Muscle of leg (tissue), 11 donors: ENCODE results near the gene LRRC49. TPM values are rescaled to one million over a fixed set of nuclear protein-coding genes. Genes with fewer than 3 reads are reported as not detected.

ENCODE experiments used
- DNase-seq: peaks from one replicate; pipeline ENCODE4 v3.0.0; 2013
- H3K27ac ChIP-seq: one replicate; pipeline ENCODE4 v1.5.1; 2013; ENCODE audit warnings: mild to moderate bottlenecking, low read length, control low read depth
- H3K27me3 ChIP-seq: one replicate; pipeline ENCODE4 v1.6.1; 2013; ENCODE audit warnings: low read length; ENCODE audit not compliant: control insufficient read depth, insufficient read depth
- H3K36me3 ChIP-seq: one replicate; pipeline ENCODE4 v1.6.1; 2013; ENCODE audit warnings: low read length; ENCODE audit not compliant: control insufficient read depth, insufficient read depth
- H3K4me1 ChIP-seq: one replicate; pipeline ENCODE4 v1.6.1; 2013; ENCODE audit warnings: low read length; ENCODE audit not compliant: control insufficient read depth, insufficient read depth
- H3K4me3 ChIP-seq: one replicate; pipeline ENCODE4 v1.5.1; 2013; ENCODE audit warnings: low read length, control low read depth
- H3K9me3 ChIP-seq: replicated peaks from 2 replicates; pipeline ENCODE4 v1.6.1; 2013; ENCODE audit warnings: low read depth, low read length; ENCODE audit not compliant: control insufficient read depth
- WGBS: methylation state at CpG from one replicate; pipeline ENCODE4 v1.1.5; 2013; ENCODE audit warnings: missing lambda C conversion rate; ENCODE audit not compliant: insufficient coverage; 5-methylcytosine and 5-hydroxymethylcytosine counted together
- polyA plus RNA-seq, 8 donors: library from polyadenylated mRNA; unstranded; fragments of 120-200 nt; gene quantifications; one replicate each; pipeline versions ENCODE4 v1.2.1 to v1.2.3, GENCODE V29; 2013; ENCODE audit warnings: inconsistent platforms in 1 of 8, low replicate concordance in 1 of 8; ENCODE audit not compliant: insufficient read length in 8 of 8, insufficient read depth in 1 of 8
- total RNA-seq: library from RNA; stranded (reverse); fragments of 120-200 nt; gene quantifications from one replicate; pipeline ENCODE4 v1.2.4, GENCODE V29; 2013

Gene LRRC49
- total and polyA plus RNA-seq, 9 donors, result 4.5 to 13.8 (median 5.9) TPM

DNA sequence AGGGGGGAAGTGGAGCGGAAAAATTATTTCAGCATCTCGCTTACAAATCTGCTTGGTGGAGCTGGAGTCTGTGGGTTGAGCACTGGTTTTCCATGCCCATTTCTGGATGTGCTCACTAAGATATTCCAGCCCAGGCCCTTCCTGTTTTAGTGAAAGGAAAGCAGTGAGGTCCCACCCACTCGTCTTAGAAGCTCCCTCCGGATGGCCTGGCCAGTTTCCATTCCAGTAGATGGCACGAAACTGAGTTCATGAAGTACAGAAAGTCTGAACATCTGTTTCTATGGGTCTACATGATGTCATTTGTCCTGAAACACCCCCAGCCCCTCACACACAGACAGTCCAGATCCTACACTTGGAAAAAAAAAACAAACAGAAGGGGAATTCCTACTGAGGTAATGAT is 190.7 kb downstream of the LRRC49 start:
- peak; percentile 81 for DNase-seq
- no peaks in the 10 kb centered on the region for H3K27me3 ChIP-seq
- H3K4me1 ChIP-seq, result peaks cover 12% of the 10 kb centered on the region
- no peak overlapping the region for H3K4me3 ChIP-seq
- no peaks in the 10 kb centered on the region for H3K9me3 ChIP-seq
- peak overlapping the region; percentile 31 for H3K27ac ChIP-seq
- no peaks in the 10 kb centered on the region for H3K36me3 ChIP-seq
- WGBS, result 80% methylated on average over 1 of the region's 5 CpGs

GRCh38 chr15:71084264-71084663 is 191.6 kb downstream of the LRRC49 start:
- peaks cover 3% of the 10 kb centered on the region for H3K9me3 ChIP-seq
- 100% methylated on average over 1 of the region's 2 CpGs for WGBS
- no peak overlapping the region for H3K4me3 ChIP-seq
- no peak for DNase-seq
- no peak overlapping the region for H3K27ac ChIP-seq
- no peaks in the 10 kb centered on the region for H3K27me3 ChIP-seq
- H3K4me1 ChIP-seq, result peaks cover 12% of the 10 kb centered on the region
- H3K36me3 ChIP-seq, result no peaks in the 10 kb centered on the region

DNA sequence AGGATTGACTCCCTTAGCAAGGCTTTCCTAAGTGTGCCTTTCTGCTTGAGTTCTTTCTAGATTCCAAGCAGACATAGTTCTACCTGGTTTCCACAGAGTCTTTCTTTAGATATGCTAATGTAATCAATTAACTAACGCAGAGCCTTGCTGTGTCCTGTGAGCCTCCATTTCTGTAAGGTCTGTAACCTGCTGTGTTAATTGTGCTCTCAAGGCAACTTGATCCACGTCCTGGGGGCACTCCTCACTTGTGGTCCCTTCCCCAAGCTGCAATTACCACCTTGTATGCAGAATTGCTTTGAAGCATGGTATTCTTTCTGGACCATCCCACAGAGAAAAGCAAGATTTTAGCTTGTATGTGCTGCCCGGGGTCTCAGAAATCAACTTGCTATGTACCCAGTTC is 193.2 kb downstream of the LRRC49 start:
- H3K9me3 ChIP-seq, result peaks cover 3% of the 10 kb centered on the region
- no peaks in the 10 kb centered on the region for H3K27me3 ChIP-seq
- no CpG with 5 or more reads among the region's 3 CpGs for WGBS
- peaks cover 12% of the 10 kb centered on the region for H3K4me1 ChIP-seq
- no peaks in the 10 kb centered on the region for H3K36me3 ChIP-seq
- H3K27ac ChIP-seq, result no peak overlapping the region
- DNase-seq, result no peak
- H3K4me3 ChIP-seq, result no peak overlapping the region

DNA sequence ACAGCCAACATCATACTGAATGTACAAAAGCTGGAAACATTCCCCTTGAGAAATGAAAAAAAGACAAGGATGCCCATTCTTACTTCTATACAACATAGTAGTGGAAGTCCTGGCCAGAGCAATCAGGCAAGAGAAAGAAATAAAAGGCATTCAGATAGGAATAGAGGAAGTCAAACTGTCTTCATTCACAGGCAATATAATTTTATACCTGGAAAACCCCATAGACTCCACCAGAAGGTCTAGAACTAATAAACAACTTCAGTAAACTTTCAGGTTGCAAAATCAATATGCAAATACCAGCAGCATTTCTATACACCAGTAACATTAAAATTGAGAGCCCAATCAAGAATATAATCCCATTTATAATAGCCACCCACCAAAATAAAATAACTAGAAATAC is 195.5 kb downstream of the LRRC49 start:
- Histone ChIP-seq H3K9me3 (peaks cover 3% of the 10 kb centered on the region), H3K36me3 (no peaks in the 10 kb centered on the region), H3K4me3 (no peak overlapping the region), H3K27me3 (peaks cover under 1% of the 10 kb centered on the region), H3K4me1 (peaks cover 8% of the 10 kb centered on the region), H3K27ac (no peak overlapping the region)
- no peak for DNase-seq

DNA sequence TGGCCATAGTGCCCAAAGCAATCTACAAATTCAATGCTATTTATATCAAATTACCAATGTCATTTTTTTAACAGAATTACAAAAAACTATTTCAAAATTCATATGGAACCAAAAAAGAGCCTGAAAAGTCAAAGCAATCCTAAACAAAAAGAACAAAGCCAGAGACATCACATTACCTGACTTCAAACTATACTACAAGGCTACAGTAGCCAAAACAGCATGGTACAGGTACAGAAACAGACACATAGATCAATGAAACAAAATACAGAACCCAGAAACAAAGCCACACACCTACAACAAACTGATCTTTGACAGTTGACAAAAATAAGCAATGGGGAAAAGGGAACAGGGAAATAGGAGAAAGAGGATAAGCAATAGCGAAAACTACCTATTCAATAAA is 196.1 kb downstream of the LRRC49 start:
- Histone ChIP-seq H3K36me3 (no peaks in the 10 kb centered on the region), H3K27ac (no peak overlapping the region), H3K4me3 (no peak overlapping the region), H3K27me3 (peaks cover 4% of the 10 kb centered on the region), H3K9me3 (peaks cover 3% of the 10 kb centered on the region), H3K4me1 (peaks cover 3% of the 10 kb centered on the region)
- no peak for DNase-seq
- WGBS, result no CpG with 5 or more reads among the region's 1 CpG

- H3K4me3 ChIP-seq, result no peak overlapping the region
- peaks cover 3% of the 10 kb centered on the region for H3K9me3 ChIP-seq
- 50% methylated on average over 1 of the region's 1 CpG for WGBS
- H3K4me1 ChIP-seq, result peaks cover 2% of the 10 kb centered on the region
- no peaks in the 10 kb centered on the region for H3K36me3 ChIP-seq
- no peak overlapping the region for H3K27ac ChIP-seq
- peaks cover 4% of the 10 kb centered on the region for H3K27me3 ChIP-seq
- DNase-seq, result no peak
These were observed 197.2 kb downstream of the LRRC49 start for GRCh38 chr15:71089801-71090200.

GRCh38 chr15:71091601-71092000 is 199.0 kb downstream of the LRRC49 start:
- Histone ChIP-seq H3K4me3 (no peak overlapping the region), H3K9me3 (peaks cover 3% of the 10 kb centered on the region), H3K4me1 (no peaks in the 10 kb centered on the region), H3K27ac (no peak overlapping the region), H3K36me3 (no peaks in the 10 kb centered on the region), H3K27me3 (peaks cover 4% of the 10 kb centered on the region)
- WGBS, result 67% methylated on average over 1 of the region's 1 CpG
- no peak for DNase-seq

- Histone ChIP-seq H3K9me3 (peaks cover 3% of the 10 kb centered on the region), H3K27me3 (peaks cover 4% of the 10 kb centered on the region), H3K4me3 (no peak overlapping the region), H3K36me3 (no peaks in the 10 kb centered on the region), H3K4me1 (no peaks in the 10 kb centered on the region), H3K27ac (no peak overlapping the region)
- no CpG with 5 or more reads among the region's 7 CpGs for WGBS
- DNase-seq, result no peak
These were observed 199.5 kb downstream of the LRRC49 start for GRCh38 chr15:71092056-71092600.

GRCh38 chr15:71093054-71094024 is 200.7 kb downstream of the LRRC49 start:
- Histone ChIP-seq H3K9me3 (peaks cover 3% of the 10 kb centered on the region), H3K27me3 (peaks cover 4% of the 10 kb centered on the region), H3K4me3 (no peak overlapping the region), H3K4me1 (no peaks in the 10 kb centered on the region), H3K27ac (no peak overlapping the region), H3K36me3 (no peaks in the 10 kb centered on the region)
- DNase-seq, result peak; percentile 30
- WGBS, result 44% methylated on average over 8 of the region's 11 CpGs

DNA sequence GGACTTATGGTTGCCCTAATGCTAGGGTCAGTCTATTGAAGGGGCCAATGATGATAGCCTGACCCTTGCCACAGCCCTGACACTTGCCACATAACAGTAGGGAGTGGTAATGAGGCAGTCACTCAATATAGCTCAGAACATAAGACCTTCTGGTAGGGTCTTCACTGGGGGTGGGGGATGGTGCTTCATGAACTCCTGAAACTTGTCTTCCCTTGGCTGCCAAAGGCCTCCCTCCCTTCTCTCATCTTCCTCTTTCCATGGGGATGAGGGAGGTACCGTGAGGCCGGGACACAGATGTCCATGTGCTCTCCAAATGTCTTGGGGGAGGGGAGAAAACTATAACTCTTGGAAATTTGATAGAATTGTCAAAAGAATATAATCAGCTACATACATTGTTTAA is 201.5 kb downstream of the LRRC49 start:
- Histone ChIP-seq H3K9me3 (no peaks in the 10 kb centered on the region), H3K27me3 (peaks cover 4% of the 10 kb centered on the region), H3K27ac (no peak overlapping the region), H3K4me1 (no peaks in the 10 kb centered on the region), H3K4me3 (no peak overlapping the region), H3K36me3 (no peaks in the 10 kb centered on the region)
- no CpG with 5 or more reads among the region's 2 CpGs for WGBS
- DNase-seq, result no peak
